ENCODE data around the gene UBA1.

Gene UBA1

GRCh38 chrX:47145395-47146120 lies 48.1 kb upstream of the UBA1 start:
- DNase-seq (ENCODE audit: low read depth in 1 of 2, low spot score in 1 of 2) = peak in 1 of 2 experiments; percentile 18
- Histone ChIP-seq H3K4me3 (replicated peaks; ENCODE audit: insufficient read depth, low read length) (peak overlapping the region; percentile 73), H3K27me3 (ENCODE audit: insufficient read depth, poor library complexity, severe bottlenecking) (no peaks in the 10 kb centered on the region), H3K27ac (replicated peaks) (peak overlapping the region; percentile 93)
- no peak for TF ChIP-seq GABPA (IDR thresholded peaks at IDR 0.05; ENCODE audit: low read depth)
- TF ChIP-seq POLR2AphosphoS5 (IDR thresholded peaks at IDR 0.05; ENCODE audit: low read depth) = no peak
- no peak for TF ChIP-seq REST (IDR thresholded peaks at IDR 0.05; ENCODE audit: insufficient replicate concordance, low read depth)
- no peak for TF ChIP-seq SPI1 (IDR thresholded peaks at IDR 0.05; ENCODE audit: borderline replicate concordance, low read depth)
- TF ChIP-seq, protein P1, sequence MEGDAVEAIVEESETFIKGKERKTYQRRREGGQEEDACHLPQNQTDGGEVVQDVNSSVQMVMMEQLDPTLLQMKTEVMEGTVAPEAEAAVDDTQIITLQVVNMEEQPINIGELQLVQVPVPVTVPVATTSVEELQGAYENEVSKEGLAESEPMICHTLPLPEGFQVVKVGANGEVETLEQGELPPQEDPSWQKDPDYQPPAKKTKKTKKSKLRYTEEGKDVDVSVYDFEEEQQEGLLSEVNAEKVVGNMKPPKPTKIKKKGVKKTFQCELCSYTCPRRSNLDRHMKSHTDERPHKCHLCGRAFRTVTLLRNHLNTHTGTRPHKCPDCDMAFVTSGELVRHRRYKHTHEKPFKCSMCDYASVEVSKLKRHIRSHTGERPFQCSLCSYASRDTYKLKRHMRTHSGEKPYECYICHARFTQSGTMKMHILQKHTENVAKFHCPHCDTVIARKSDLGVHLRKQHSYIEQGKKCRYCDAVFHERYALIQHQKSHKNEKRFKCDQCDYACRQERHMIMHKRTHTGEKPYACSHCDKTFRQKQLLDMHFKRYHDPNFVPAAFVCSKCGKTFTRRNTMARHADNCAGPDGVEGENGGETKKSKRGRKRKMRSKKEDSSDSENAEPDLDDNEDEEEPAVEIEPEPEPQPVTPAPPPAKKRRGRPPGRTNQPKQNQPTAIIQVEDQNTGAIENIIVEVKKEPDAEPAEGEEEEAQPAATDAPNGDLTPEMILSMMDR (IDR thresholded peaks at IDR 0.05; ENCODE audit: insufficient read depth, low read length) = no peak

DNA sequence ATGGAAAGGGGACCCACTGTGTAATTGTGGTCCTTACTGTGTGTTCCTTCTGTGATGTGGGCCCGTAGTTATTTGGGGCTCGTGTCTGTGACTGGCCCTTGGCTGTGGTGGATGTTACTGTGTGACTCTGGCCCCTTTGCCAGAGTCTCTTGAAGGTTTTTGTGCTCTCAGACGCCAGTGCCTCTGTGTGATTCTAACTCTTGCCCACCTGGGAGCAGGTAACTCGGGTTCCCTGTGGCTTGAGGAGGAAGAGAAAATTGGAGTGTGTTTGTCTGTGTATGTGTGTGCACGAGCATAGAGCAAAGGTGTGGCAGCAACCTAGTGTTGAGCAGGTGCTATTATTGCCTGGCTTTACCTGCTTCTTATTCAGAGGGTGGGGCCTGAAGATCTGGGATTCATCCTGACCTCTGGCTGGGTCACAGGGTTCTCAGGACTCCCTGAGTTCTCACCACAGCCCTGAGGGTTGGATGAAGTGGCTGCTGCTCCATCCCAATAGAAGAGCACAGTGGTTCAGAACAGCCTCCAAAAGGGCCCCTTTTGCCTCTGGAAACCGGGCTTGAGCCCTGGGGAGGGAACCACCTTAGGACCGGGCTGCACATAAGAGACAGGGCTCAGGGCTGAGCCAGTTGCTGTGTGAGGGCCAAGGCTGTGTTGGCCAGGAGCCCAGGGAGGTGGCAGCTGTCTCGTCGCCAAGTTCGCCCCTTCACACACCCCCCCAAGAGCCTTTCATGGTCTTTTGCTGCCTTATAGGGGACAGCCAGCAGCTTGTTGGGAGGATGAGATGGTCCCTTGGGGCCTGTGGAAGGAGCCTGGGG lies 47.3 kb upstream of the UBA1 start:
- H3K27ac ChIP-seq (replicated peaks) = peak overlapping the region; percentile 24
- TF ChIP-seq GABPA (IDR thresholded peaks at IDR 0.05; ENCODE audit: low read depth) (no peak), POLR2AphosphoS5 (IDR thresholded peaks at IDR 0.05; ENCODE audit: low read depth) (no peak), SPI1 (IDR thresholded peaks at IDR 0.05; ENCODE audit: borderline replicate concordance, low read depth) (no peak), REST (IDR thresholded peaks at IDR 0.05; ENCODE audit: insufficient replicate concordance, low read depth) (no peak)
- TF ChIP-seq, protein P1 (IDR thresholded peaks at IDR 0.05; ENCODE audit: insufficient read depth, low read length) = no peak
- peak overlapping the region; percentile 73 for H3K4me3 ChIP-seq (replicated peaks; ENCODE audit: insufficient read depth, low read length)
- H3K27me3 ChIP-seq (ENCODE audit: insufficient read depth, poor library complexity, severe bottlenecking) = no peaks in the 10 kb centered on the region
- DNase-seq (ENCODE audit: low read depth in 1 of 2, low spot score in 1 of 2) = no peak

DNA sequence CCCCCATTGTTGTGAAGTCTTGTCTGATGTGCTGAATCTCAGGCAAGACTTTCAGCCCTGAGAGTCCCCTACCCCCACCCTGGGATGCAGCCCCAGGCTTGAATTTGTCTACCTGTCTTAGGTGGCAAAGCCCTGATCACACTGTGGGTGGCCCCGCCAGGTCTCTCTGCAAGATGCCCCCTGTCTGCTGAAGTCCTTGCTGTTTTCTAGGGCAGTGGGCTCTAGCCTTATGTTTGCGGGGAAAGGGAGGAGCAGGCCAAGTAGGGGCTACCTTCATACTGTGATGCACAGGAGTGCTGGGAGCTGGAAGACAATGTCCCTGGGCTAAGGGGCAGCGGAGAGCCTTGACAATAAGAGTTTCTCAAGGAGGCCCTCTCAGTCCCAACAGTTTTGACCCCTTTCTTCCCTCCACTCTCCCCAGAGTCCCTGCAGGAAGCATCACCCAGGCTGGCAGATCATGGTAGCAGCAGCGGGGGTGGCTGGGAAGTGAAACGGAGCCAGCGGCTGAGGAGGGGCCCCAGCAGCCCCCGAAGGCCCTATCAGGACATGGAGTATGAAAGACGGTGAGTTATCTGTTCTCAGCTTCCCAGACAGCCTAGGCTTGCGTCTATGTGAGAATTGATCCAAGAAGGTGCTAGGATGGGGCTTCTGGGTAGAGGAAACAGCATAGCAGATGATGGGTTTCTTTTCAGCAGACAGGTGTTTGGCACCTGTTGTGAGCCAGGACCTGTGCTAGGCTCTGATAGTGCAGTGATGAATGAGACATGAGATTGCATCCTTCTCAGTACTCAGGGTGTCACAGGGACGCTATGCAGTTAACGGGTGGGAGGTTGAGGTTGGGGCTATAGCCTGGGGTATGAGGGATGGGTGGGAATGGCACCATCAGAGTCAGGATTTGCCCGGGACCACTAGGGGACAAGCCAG lies 46.4 kb upstream of the UBA1 start:
- no peak for DNase-seq (ENCODE audit: low read depth in 1 of 2, low spot score in 1 of 2)
- no peak overlapping the region for H3K27ac ChIP-seq (replicated peaks)
- H3K4me3 ChIP-seq (replicated peaks; ENCODE audit: insufficient read depth, low read length) = peak overlapping the region; percentile 73
- TF ChIP-seq, protein P1 (IDR thresholded peaks at IDR 0.05; ENCODE audit: insufficient read depth, low read length) = no peak
- TF ChIP-seq REST (IDR thresholded peaks at IDR 0.05; ENCODE audit: insufficient replicate concordance, low read depth) = no peak
- no peak for TF ChIP-seq SPI1 (IDR thresholded peaks at IDR 0.05; ENCODE audit: borderline replicate concordance, low read depth)
- no peak for TF ChIP-seq POLR2AphosphoS5 (IDR thresholded peaks at IDR 0.05; ENCODE audit: low read depth)
- TF ChIP-seq GABPA (IDR thresholded peaks at IDR 0.05; ENCODE audit: low read depth) = no peak
- no peaks in the 10 kb centered on the region for H3K27me3 ChIP-seq (ENCODE audit: insufficient read depth, poor library complexity, severe bottlenecking)

Measured in HL-60 (cell line).